Stimulated activated CD8-positive, alpha-beta memory T cell treated with anti-CD3 and anti-CD28 coated beads, Interleukin-4, amount 100 ng/mL, for 48 hours (primary cell): Measurements from ENCODE around the gene ZFYVE28.
A peak's percentile ranks its signal among the peaks of the same experiment; 100 is the strongest.
"Not testable (repeated sequence)": the region's sequence is repeated elsewhere in the genome, so short reads cannot be mapped to it uniquely, and the experiment has no call there.

Source experiments
- DNase-seq: peaks from one replicate; pipeline ENCODE4 v3.0.0-alpha.2; 2020

ZFYVE28 gene

DNA sequence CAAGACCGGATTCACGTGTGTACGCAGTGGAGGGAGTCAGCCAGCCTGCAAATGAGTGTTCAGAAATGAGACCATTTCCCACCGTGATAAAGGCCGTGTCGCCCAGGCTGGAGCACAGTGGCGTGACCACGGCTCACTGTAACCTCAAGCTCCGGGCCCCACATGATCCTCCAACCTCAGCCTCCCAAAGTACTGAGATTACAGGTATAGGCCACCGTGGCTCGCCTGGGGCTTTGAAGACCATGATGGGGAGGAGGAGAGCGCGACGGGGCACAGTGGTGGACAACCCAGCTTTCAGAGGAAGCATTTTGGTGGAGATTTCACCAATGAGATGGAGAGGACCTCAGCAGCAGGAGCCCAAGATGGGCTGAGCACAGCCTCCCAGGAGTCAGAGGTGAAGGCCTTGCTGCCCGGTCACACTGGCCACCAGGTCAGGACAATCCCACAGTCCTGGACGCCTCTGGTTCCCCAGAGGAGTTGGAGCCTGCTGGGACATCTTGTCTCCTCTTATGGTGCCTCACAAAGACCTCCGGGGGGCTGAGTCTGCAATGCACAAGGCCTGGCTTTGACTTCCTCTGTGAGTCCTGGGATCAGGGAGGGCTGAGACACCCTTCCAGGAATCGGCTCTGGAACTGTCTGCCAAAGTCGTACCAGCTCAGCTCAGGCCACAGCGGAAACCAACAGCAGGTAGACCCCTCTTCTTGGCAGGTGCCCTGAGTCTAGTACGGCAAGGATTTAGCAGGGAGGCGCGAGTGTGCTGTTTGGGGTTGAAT is 134.1 kb downstream of the ZFYVE28 start:
- DNase-seq, result no peak

DNA sequence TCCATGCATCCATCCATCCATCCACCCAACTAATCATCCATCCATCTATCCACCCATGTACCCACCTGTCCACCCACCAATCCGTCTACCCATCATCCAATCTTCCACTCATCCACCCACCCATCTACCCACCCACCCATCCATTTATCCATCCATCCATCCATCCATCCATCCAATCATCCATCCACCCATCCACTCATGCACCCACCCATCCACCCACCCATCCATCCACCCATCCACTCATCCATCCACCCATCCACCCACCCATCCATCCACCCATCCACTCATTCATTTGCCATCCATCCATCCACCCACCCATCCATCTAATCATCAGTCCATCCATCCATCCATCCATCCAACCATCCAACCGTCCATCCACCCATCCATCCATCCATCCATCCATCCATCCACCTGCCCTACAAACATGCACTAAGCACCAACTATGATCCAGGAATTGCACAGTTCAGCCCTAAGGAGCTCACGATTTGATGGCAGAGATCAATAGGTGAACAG is 135.2 kb downstream of the ZFYVE28 start:
- no peak for DNase-seq

DNA sequence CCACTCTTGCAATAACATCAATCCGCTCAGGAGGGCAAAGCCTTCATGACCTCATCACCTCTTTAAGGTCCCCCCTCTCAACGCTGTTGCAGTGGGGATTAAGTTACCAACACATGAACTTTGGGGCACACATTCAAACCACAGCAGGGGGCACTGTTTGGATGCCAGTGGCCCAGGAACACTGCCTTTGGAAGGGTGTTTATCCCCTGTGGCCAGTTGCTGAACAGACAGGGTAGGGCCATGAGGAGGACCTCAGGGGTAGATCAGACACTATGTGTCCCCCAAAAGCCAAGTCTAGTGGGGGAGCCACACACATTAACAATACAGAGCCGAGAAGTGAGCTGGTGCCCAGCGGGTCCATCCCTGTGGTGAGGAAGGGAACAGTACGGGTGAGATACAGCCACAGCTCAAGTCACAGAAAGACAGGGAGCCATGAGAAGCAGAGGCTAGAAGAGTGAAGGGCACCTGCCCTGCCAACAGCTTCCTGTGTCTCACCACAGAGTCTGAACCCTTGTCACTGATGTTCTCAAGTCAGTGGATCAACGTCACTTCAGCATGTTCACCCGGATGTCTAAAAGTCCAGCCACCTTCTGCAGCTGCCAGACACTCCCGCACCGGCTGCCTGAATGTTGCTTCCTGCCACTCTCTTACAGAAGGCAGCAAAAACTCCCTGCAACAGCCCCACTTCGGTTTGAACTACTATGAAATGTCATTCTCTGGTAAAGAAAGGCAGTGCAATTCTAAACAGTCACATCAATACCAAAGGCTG is 136.7 kb downstream of the ZFYVE28 start:
- DNase-seq, result peak; percentile 65

DNA sequence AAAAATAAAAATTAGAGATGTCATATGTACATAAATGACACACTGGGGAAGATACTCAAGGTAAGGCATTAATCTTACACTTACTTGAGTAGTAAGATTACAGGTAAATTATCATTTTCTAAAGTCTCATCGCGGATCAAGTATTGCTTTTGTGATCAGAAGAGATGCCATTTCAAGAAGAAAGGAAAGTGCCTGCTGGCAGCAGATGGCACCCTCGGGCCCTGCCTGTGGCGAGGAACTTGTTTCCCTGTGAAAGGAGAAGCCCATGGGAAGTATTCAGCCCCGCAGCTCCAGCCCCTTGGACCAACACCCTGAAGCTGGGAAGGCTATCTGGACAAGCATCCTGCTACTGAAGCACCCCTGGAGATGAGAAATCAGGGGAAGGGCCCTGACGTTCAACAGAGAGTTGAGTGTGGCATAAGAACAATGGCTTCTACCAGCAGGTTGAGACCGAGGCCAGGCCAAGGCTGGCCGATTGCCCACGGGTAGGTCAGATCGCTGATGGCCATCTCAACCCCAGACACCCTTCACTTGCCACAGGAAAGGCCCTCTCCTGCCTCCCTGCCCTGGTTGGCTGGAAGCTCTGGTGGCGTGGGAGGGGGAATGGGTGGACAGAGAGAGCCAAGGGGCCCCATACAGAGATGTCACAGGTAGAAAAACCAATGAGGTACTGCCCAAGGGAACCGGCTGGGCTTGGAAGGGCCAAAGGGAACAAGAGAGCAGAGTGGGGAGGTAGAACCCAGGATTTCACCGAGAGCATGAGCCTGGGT is 137.7 kb downstream of the ZFYVE28 start:
- DNase-seq, result no peak

DNA sequence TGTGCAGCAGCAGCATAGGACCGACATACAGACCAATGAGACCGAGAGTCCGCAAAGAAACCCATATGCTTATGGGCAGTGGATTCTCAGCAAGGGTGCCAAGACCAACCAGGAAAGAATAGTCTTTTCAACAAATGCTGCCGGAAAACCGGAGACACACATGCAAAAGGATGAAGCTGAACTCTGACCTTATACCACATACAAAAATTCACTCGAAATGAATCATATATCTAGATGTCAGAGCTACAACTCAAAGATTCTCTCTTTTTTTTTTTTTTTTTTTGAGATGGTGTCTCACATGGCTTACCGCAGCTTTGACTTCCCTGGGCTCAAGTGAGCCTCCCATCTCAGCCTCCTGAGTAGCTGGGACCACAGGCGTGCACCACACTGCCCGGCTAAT is 140.5 kb downstream of the ZFYVE28 start:
- DNase-seq, result no peak

DNA sequence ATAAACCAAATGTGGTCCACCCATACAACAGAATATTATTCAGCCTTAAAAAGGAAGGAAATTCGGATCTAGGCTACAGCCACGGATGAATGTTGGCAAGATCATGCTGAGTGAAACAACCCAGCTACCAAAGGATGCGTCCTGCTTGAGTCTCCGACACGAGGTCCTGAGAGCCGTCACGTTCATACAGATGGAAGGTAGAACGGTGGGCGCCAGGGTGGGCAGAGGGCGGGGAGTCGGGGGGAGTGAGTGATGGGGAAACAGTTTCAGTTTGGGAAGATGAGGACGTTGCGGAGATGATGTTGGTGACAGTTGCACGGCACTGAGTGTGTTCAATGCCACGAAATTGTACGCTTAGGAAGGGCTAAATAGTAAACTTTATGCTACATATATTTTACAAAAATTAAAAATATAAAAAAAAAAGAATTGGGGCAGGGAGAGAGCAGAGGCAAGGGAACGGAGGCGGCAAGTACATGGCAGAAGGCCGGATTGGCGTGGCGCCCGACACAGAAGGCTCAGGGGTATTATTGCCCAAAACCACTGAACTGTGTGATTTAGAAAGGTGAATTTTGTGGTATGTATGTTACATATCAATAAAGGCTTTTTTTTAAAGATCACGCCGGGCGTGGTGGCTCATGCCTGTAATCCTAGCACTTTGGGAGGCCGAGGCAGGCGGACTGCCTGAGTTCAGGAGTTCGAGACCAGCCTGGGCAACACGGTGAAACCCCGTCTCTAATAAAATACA is 141.7 kb downstream of the ZFYVE28 start:
- DNase-seq, result no peak

DNA sequence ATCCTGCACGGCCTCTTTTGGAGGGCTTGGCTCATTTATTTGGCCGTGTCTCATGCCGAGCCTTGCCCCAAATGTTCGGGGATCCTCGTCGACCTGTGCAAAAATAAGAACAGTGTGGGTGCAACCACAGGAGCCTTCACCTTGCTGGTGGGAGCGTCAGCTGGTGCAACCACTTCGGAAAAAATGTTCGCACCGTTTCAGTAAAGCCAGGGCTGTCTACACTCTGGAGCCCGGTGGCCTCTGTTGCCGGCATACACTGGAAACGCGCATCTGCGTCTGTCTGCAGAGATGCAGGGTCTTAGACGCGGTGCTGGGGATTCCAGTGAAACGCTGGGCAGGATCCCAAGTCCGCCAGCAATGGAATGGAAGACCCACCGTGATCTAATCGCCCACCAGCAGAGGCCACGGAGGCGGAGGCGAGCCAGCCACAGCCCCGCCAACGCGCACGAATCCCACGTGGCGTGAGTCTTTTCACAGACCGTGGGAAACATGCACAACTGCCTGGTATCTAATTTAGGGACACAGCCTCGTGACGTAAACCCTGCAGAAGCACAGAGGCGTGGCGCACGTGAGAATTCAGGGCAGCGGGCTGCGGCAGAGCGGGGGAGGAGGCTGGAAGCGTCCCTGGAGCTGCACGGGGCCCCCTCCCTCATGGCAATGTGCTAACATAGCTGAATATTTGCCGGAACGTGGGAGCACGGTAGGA is 142.7 kb downstream of the ZFYVE28 start:
- no peak for DNase-seq

DNA sequence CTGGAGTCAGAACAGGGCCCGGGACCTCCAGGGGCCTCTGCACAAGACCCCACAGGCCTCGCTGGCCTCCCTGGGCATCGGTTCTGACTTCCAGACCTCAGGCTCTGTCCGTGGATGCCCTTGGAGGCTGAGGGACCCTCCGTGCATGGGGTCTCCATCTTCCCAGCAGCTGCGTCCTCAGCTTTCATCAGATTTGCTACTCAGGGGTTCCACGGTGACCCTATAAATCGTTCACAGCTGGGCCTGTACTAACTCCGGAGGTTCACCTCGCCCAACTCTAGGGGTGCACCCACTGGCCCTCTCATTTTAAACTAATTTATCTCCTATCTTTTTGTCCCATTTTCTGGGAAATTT is 143.4 kb downstream of the ZFYVE28 start:
- DNase-seq, result not testable (repeated sequence)

DNA sequence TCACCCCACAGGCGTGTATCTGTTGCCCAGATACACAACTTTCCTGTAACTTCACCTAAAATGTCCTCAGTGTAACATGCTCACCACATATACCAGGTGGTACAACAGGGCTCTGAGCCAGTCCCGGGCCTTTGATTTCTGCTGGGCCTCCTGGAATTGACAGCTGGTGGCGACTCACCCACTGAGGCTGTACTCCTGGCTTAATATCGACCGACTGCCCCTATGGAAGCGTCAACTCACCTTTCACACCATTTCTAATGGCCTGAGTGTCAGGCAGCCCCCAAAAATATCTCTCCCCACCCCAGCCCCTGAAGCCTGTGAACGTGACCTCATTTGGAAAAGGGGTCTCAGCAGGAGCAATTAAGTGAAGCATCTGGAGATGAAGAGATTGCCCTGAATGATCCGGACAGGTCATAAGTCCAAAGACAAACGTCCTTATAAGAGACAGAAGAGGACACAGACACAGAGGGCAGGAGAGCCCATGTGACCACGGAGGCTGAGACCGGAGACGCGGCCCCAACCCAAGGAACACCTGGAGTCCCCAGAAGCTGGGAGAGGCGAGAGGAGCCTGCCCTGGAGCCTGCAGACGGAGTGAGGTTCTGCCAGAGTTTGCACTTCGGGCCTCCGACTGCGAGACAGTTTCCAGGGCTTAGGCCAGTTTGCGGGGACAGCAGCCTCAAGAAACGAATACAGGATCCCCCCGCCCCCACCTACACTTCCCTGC is 144.0 kb downstream of the ZFYVE28 start:
- DNase-seq, result no peak

DNA sequence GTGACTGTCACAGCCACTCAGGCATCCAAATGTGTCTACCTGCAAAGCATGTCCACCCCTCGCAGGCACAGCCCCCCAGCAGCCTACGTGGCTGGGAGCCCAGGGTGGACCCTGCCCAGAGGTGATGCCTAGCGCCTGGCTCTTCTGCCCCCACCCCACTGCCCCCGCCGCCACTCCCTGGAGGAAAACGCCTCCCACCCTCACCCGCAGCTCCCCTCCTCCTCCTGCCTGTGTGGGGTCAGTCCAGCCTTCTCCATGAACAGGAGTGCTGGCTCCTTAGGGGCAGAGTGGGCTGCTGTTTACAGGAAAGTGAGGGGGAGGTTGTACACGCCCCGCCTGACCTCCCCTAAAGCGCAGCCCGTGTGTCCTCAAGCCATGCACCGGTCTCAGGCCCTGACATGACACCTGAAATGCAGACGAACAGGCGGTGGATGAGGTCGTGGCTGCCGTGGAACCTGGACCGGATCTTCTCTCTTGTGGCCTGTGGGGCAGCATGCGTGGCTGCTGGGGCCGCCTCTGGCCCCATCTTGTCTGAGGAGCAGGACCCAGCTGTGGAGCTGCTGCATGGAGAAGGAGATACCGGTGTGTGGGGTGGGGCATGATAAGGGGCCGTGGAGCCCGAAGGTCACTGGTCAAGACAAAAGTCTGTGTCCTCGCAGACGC is 144.7 kb downstream of the ZFYVE28 start:
- DNase-seq, result no peak

DNA sequence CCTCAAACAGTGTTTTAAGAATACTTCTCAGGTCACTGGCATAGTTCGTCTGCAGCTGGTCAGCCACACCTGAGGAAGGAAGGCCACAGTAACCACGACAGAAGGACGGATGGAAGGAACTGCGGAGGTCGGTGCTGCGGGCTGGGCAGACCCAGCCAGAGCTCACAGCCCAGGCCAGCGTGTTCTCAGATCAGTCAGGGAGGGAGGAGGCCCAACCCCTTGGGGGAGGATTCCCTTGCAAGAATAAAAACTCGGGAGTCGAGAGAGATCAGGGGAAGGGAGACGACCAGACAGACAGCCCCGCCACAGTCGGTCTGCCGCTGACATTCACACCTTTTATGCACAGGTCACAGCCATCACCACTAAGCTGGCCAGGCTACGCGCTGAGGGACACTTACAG is 145.2 kb downstream of the ZFYVE28 start:
- DNase-seq, result no peak

DNA sequence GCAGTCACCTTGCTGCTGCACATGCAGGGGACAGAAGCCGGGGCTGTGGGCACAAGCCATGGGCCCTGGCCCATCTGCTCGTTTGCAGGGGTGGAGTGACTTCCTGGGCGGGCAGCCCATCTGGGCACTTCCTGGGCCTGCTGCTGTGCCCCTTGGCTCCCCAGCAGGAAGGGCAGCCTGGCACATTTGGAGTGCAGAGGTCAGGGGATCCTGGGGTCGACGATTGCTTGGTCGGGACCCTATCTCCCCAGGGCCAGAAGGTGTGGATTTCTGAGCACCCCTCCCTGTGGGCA is 145.7 kb downstream of the ZFYVE28 start:
- DNase-seq, result no peak

DNA sequence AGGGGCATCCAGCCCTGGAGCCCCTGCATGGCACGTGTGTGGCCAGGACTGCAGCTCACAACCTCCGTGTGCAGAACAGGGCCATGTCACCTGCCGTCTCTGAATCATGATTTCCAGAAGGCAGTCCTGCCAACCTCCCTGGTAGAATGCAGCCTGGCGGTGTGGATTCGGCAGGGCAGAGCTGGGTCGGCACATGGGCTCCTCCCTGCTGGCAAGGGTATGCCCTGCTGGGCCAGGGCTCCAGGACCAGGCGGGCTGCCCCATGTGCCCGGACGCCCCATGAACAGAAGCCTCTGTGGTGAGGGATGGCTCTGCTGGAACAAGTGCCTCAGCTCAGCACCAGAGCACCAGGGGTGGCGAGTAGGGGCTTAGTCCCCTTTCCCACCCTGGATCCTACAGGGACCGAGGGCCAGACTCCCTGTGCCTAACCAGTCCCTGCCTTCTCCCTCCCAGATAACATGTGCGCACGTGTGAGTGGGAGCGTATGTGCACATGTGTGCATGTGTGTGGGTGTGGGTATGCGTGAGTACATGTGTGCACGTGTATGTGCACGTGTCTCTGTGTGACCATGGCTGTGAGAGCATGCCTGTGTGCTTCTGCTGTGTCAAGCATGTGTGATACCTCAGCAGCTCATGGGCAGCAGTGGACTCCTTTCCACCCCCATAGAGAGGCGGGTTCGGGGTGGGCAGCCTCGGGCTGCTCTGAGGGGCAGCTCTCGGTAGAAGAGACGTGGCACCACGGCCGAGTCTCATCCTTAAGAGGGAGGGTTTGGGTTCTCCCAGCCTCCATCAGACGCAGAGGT is 146.2 kb downstream of the ZFYVE28 start:
- no peak for DNase-seq

DNA sequence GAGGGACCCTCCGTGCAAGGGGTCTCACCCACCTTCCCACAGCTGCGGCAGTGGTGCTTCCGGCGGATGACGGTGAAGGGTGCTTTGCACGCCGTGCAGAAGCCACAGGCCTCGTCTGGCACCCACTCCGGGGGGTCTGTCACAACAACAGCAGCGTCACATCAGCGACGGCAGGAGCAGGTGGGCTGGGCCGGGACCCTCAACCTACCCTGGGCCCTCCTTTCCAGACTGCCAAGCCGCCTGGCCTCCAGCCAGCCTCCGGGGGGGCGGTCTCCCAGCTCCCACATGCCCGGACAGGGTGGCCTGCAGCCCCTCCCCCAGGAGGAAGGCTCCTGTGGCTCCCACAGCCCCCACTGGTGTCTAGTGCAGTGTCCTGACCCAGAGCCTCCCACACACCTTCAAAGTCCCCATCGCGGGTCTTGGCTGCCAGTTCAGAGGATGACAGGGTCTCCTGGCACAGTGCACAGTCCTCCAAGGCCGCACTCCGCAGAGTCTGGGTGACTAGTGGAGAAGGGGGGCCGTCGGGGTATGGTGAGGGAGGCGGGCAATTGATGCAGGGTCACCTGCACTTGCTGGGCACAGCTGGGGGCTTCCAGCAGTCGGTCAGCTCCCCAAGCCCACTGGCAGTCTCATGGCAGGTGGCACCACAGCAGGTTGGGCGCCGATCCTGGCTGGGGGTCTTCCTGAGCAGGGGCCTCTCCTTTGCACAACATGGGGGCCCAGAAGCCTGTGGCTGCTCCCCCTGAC is 147.0 kb downstream of the ZFYVE28 start:
- no peak for DNase-seq

DNA sequence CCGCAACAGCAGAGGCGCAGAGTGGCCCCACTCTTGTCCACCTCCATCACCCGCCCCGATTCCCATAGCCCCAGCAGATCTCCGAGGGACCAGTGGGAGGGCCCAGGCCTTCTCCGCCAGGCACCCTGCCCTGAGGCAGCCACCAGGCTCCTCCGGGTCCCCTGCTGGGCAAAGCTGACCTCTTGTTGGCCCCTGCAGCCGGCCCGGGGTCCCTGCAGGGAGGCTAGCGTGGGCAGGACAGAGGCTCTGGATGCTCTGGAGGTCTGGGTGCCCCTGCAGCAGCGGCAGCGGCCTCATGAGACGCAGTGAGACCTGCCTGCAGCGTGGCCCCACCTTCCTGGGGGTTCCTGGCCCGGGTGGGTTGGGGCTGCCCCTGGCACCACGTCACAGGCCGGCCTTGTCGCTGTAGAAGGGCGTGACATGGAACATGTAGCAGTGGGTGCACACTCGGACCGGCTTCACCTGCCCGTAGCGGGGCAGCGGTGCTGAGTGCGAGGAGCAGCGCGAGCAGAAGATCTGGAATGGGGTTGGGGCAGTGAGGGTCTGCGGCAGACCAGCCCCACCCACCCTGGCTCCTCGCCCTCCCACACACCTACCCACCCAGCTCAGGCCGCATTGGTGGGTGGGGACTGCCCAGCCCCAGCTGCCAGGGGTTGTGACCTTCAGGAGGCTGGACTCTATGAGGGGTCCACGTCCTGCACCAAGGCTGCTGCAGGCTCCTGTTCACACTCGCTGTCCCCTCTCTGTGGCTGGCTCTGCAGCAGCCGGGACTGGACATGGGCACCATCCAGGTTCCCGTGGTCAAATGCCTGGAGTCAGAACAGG is 147.9 kb downstream of the ZFYVE28 start:
- DNase-seq, result no peak

DNA sequence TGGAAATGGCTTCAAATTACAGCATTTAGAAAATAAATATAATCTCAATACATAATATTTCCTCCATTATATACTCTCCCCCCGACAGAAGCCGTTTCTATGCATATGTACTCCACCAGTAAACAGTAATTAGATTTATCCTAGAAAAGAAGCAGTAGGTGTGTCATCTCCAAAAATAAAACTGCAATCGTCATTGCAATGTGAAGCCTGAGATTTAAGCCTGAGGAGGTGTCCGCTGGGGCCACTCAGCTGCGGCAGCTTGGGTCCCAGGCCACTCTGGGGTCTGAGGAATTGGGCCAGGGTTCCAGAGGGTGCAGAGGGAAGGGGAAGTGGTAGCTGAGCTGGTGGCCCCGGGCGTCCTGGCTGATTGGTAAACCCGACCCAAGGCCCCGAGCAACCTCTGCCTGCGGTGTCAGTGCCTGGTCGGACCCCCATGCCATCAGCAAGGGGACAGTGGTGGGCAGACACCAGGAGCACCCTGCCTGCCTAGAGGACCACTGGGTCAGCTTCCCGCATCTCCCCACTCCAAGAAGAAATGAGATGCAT is 148.8 kb downstream of the ZFYVE28 start:
- DNase-seq, result no peak

DNA sequence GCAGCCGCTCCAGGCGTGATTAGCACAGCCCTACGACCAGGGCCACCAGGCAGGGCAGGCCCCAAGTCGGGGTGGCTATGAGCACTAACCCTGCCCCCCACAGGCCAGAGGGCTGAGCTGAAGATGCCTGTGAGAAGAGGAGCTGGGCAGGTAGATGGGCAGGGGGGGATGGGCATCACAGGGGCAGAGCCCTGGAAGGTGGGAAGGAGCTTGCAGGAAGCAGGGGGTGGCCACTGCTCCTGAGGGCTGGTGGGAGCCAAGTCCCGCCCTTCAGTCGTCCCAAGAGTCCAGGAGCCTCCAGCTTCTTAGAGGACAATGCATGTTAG is 149.3 kb downstream of the ZFYVE28 start:
- DNase-seq, result no peak
